ENCODE results near the gene THSD7B. TPM values are rescaled to one million over a fixed set of nuclear protein-coding genes. Genes with fewer than 3 reads are reported as not detected.

The THSD7B gene
- total and polyA plus RNA-seq, 2 of the 8 experiments (the other 6 are each of a cell fraction or from before 2014, with no cell fraction given), result 0.60 to 2.9 TPM

- Histone ChIP-seq H2AFZ (ENCODE audit: low read length) (no peak overlapping the region), H3K4me1 (replicated peaks in 1 of 4; ENCODE audit: control insufficient read depth in 3 of 4, insufficient read depth in 4 of 4, low read length in 3 of 4) (no peaks in the 10 kb centered on the region; a peak in 2 of 7 replicates), H3K36me3 (ENCODE audit: control insufficient read depth in 2 of 4, insufficient read depth in 4 of 4, low read length in 3 of 4) (no peaks in the 10 kb centered on the region), H3K18ac (ENCODE audit: extremely low read depth, low read length) (no peak overlapping the region), H4K5ac (ENCODE audit: insufficient read length, low read depth, low read length) (no peak overlapping the region), H3K4ac (replicated peaks; ENCODE audit: insufficient read length, low read depth, low read length) (no peak overlapping the region), H2BK120ac (replicated peaks; ENCODE audit: low read depth, low read length) (no peak overlapping the region), H4K8ac (ENCODE audit: extremely low read depth, insufficient read depth, low read length) (no peak overlapping the region), H3K23me2 (ENCODE audit: low read depth, low read length) (no peaks in the 10 kb centered on the region), H3K27me3 (replicated peaks in 1 of 4; ENCODE audit: control insufficient read depth in 3 of 4, extremely low read depth in 1 of 4, insufficient read depth in 3 of 4, low read length in 3 of 4) (no peaks in the 10 kb centered on the region), H2BK5ac (ENCODE audit: low read depth, low read length) (no peak overlapping the region), H4K20me1 (replicated peaks in 1 of 2; ENCODE audit: control insufficient read depth in 1 of 2, insufficient read depth in 2 of 2, low read length in 2 of 2) (no peaks in the 10 kb centered on the region), H3K4me2 (ENCODE audit: insufficient read depth in 1 of 2, low read depth in 2 of 2, low read length in 2 of 2) (no peak overlapping the region), H3K27ac (ENCODE audit: low read depth, low read length) (no peak overlapping the region), H3K79me1 (ENCODE audit: low read depth, low read length) (no peaks in the 10 kb centered on the region), H3K4me3 (ENCODE audit: extremely low read depth in 1 of 4, insufficient read depth in 2 of 4, low read depth in 3 of 4, low read length in 4 of 4) (no peak overlapping the region), H2AK5ac (ENCODE audit: low read depth, low read length) (no peak overlapping the region), H2BK20ac (ENCODE audit: low read length) (no peak overlapping the region), H3K23ac (ENCODE audit: insufficient read length) (no peak overlapping the region), H2BK15ac (ENCODE audit: low read length) (no peak overlapping the region), H3K79me2 (ENCODE audit: control insufficient read depth in 1 of 2, insufficient read depth in 2 of 2, low read length in 2 of 2) (no peaks in the 10 kb centered on the region), H3K14ac (ENCODE audit: insufficient read length) (no peak overlapping the region), H3K9ac (replicated peaks in 1 of 4; ENCODE audit: extremely low read depth in 1 of 4, low read depth in 3 of 4, low read length in 3 of 4) (no peak overlapping the region), H4K91ac (replicated peaks; ENCODE audit: insufficient read length, low read length) (no peak overlapping the region), H2BK12ac (ENCODE audit: low read depth, low read length) (no peak overlapping the region), H3K9me3 (ENCODE audit: insufficient read depth in 2 of 2, low read depth in 1 of 2, low read length in 1 of 2) (no peaks in the 10 kb centered on the region), H3K56ac (replicated peaks; ENCODE audit: insufficient read length, low read depth, low read length) (no peak overlapping the region)
- TF ChIP-seq ATF2 (IDR thresholded peaks at IDR 0.05; ENCODE audit: low read length) (no peak), BACH1 (IDR thresholded peaks at IDR 0.05; ENCODE audit: low read length) (no peak), ATF3 (IDR thresholded peaks at IDR 0.05; ENCODE audit: insufficient read depth, low read depth, low read length) (no peak), BRCA1 (IDR thresholded peaks at IDR 0.05; ENCODE audit: low read depth, low read length) (no peak)
- DNase-seq (ENCODE audit: low read depth in 1 of 2, low spot score in 2 of 2) (no peak), FAIRE-seq (no peak)
- ChIA-PET CTCF (ENCODE audit: partially characterized antibody) (no interaction called here), POLR2A (ENCODE audit: partially characterized antibody) (no interaction called here)
Measured at GRCh38 chr2:137291836-137292570, 526.7 kb downstream of the THSD7B start.
